GM18907 (cell line): ENCODE measurements around the gene CABCOCO1.

Experiments
- ATAC-seq: cut with Tn5 transposase; IDR thresholded peaks from one replicate; pipeline ENCODE4 v1.9.1; 2021; ENCODE audit warnings: mild to moderate bottlenecking, moderate library complexity; ENCODE audit not compliant: unreplicated experiment

The CABCOCO1 gene

GRCh38 chr10:61804414-61804813 lies 141.7 kb downstream of the CABCOCO1 start:
- ATAC-seq, result no peak

- no peak for ATAC-seq
These were observed 142.4 kb downstream of the CABCOCO1 start for GRCh38 chr10:61805091-61805490.

GRCh38 chr10:61810263-61810662 lies 147.5 kb downstream of the CABCOCO1 start:
- no peak for ATAC-seq

DNA sequence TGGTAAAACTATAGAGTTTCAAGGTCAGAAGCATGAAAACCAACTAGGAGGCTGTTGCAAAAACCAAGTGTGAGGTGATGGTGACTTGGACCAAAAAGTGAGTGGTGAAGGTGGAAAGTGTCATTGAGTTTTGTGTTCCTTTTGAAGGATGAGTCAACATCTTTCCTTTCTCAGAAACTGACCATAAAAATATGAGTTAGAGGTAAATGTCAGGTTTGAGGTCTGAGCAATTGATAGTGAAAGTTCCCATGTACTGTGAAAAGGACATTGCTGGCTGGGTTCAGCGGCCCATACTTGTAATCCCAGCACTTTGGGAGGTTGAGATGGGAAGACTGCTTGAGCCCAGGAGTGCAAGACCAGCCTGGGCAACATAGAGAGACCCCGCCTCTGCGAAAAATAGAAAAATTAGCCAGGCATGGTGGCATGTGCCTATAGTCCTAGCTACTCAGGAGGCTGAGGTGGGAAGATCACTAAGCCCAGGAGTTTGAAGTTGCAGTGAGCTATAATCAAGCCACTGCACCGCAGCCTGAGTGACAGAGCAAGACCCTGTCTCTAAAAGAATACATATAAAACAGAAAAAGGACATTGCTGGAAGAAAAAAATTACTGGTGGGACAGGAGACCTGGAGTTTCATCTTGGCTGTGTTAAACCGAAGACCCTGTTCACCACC lies 149.5 kb downstream of the CABCOCO1 start:
- ATAC-seq, result peak; percentile 61

- no peak for ATAC-seq
These were observed 150.2 kb downstream of the CABCOCO1 start for GRCh38 chr10:61812920-61813319.

- ATAC-seq, result no peak
These were observed 151.4 kb downstream of the CABCOCO1 start for GRCh38 chr10:61814160-61814559.

DNA sequence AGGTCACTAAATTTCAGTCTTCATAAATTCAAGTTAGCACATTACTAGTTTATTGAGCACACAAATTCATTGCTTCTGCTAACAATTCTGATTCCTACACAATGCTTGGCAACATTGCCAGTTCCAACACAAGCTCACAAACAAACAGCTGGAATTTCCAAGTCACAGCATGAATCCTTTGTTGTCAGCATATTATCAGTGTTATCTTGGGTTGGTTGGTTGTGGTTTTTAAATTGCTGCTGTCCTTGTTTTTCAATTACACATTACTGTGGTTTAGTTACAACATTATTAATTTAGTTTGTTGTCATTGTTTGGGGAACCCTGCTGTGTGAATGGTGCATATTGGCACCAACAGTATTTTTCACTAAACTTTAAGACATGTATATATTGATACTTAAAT lies 152.8 kb downstream of the CABCOCO1 start:
- ATAC-seq, result no peak
